GM21381 (cell line): ENCODE data around the gene BMP7.
"Not testable (repeated sequence)": the region's sequence is repeated elsewhere in the genome, so short reads cannot be mapped to it uniquely, and the experiment has no call there.

Source experiments
- ATAC-seq: cut with Tn5 transposase; IDR thresholded peaks from one replicate; pipeline ENCODE4 v1.9.1; 2021; ENCODE audit warnings: mild to moderate bottlenecking, moderate library complexity; ENCODE audit not compliant: unreplicated experiment

Gene BMP7

GRCh38 chr20:57288651-57289277 is 22.3 kb upstream of the BMP7 start:
- ATAC-seq, result no peak

- no peak for ATAC-seq
Measured at GRCh38 chr20:57287901-57288300, 21.5 kb upstream of the BMP7 start.

GRCh38 chr20:57287007-57287880 is 20.8 kb upstream of the BMP7 start:
- no peak for ATAC-seq

GRCh38 chr20:57283860-57284259 is 17.4 kb upstream of the BMP7 start:
- no peak for ATAC-seq

GRCh38 chr20:57282670-57283361 is 16.4 kb upstream of the BMP7 start:
- no peak for ATAC-seq

GRCh38 chr20:57281900-57282299 is 15.5 kb upstream of the BMP7 start:
- no peak for ATAC-seq

GRCh38 chr20:57280221-57280620 is 13.8 kb upstream of the BMP7 start:
- no peak for ATAC-seq

GRCh38 chr20:57279548-57279947 is 13.1 kb upstream of the BMP7 start:
- ATAC-seq, result not testable (repeated sequence)

GRCh38 chr20:57278457-57278856 is 12.0 kb upstream of the BMP7 start:
- no peak for ATAC-seq

- no peak for ATAC-seq
Measured at GRCh38 chr20:57277398-57278105, 11.1 kb upstream of the BMP7 start.

GRCh38 chr20:57276221-57276620 is 9.8 kb upstream of the BMP7 start:
- no peak for ATAC-seq

- no peak for ATAC-seq
Measured at GRCh38 chr20:57275813-57276212, 9.4 kb upstream of the BMP7 start.

- no peak for ATAC-seq
Measured at GRCh38 chr20:57275334-57275733, 8.9 kb upstream of the BMP7 start.

- no peak for ATAC-seq
Measured at GRCh38 chr20:57274846-57275245, 8.4 kb upstream of the BMP7 start.

GRCh38 chr20:57274299-57274698 is 7.9 kb upstream of the BMP7 start:
- no peak for ATAC-seq

- no peak for ATAC-seq
Measured at GRCh38 chr20:57272883-57273535, 6.6 kb upstream of the BMP7 start.

- ATAC-seq, result no peak
Measured at GRCh38 chr20:57270204-57270984, 4.0 kb upstream of the BMP7 start.

- no peak for ATAC-seq
Measured at GRCh38 chr20:57269148-57269984, 2.9 kb upstream of the BMP7 start.
